ENCODE results near the gene LPCAT4.
A peak's percentile ranks its signal among the peaks of the same experiment; 100 is the strongest.

The LPCAT4 gene

GRCh38 chr15:34330279-34330678 lies 36.7 kb downstream of the LPCAT4 start:
- H3K4me3 ChIP-seq (ENCODE audit: low read depth, low read length): no peak overlapping the region
- no peak for TF ChIP-seq CTCF (IDR thresholded peaks at IDR 0.05; ENCODE audit: low read depth, low read length)

- no peak overlapping the region for H3K4me3 ChIP-seq (ENCODE audit: low read depth, low read length)
- no peak for TF ChIP-seq CTCF (IDR thresholded peaks at IDR 0.05; ENCODE audit: low read depth, low read length)
These were observed 38.0 kb downstream of the LPCAT4 start for GRCh38 chr15:34329006-34329405.

- TF ChIP-seq CTCF (IDR thresholded peaks at IDR 0.05; ENCODE audit: low read depth, low read length): no peak
- H3K4me3 ChIP-seq (ENCODE audit: low read depth, low read length): no peak overlapping the region
These were observed 39.1 kb downstream of the LPCAT4 start for GRCh38 chr15:34327906-34328305.

GRCh38 chr15:34325368-34325767 lies 41.6 kb downstream of the LPCAT4 start:
- TF ChIP-seq CTCF (IDR thresholded peaks at IDR 0.05; ENCODE audit: low read depth, low read length): no peak

GRCh38 chr15:34324933-34325332 lies 42.1 kb downstream of the LPCAT4 start:
- TF ChIP-seq CTCF (IDR thresholded peaks at IDR 0.05; ENCODE audit: low read depth, low read length): no peak
- no peak overlapping the region for H3K4me3 ChIP-seq (ENCODE audit: low read depth, low read length)

More at GRCh38 chr15:34325368-34325767, 41.6 kb downstream of the LPCAT4 start:
- H3K4me3 ChIP-seq (ENCODE audit: low read depth, low read length): no peak overlapping the region

DNA sequence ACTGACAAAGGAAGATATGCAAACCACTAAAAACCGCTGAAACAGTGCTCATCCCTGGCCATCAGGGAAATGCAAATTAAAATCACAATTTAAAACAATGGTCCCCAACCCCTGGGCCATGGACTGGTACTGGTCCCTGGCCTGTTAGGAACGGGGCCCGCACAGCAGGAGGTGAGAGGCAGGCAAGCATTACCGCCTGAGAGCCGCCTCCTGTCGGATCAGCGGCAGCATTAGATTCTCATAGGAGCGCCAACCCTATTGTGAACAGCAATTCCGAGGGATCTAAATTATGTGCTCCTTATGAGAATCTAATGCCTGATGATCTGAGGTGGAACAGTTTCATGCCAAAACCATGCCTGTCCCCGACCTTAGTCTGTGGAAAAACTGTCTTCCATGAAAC lies 43.8 kb downstream of the LPCAT4 start:
- TF ChIP-seq CTCF (IDR thresholded peaks at IDR 0.05; ENCODE audit: low read depth, low read length): no peak
- H3K4me3 ChIP-seq (ENCODE audit: low read depth, low read length): no peak overlapping the region

DNA sequence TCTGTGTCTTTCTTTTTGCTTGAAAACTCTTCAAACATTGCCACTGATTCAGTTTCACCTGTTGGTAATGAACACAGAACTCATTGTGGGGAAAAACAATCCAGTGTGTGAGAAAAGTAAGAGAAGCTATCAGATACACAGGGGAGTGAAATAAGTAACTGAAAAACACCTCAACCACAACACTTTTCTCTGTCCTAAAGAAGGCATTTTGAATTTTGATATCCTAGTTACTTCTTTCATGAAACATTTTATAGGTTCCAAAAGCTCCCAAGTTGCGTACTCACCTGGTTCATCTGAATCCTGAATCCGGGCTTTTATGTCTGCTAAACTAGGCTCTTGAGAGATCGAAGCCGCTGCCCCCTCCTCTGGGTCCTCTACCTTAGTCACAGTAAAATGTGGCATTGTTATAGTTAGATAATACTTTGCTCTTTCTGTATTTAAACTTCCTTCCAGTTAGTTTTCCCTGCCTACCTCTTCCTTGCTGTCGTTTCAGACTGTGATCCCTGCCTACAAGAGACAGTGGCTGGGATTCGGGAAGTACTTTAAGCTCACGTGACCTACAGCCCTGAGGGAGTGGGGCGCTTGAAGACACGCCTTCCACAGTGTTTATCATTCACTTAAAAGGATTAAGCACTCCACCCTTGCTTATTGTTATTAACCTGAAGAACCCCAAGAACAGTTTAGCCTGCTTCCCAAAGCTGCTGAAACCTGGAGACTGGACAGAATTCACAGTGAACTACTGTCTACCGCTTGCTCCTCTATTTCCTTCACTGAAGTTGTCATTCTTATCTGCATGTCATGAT lies 48.5 kb downstream of the LPCAT4 start:
- peak overlapping the region; percentile 64 for H3K4me3 ChIP-seq (ENCODE audit: low read depth, low read length)
- TF ChIP-seq CTCF (IDR thresholded peaks at IDR 0.05; ENCODE audit: low read depth, low read length): no peak
